ENCODE data around the gene EEF1AKMT3. TPM values are rescaled to one million over a fixed set of nuclear protein-coding genes. Genes with fewer than 3 reads are reported as not detected.

EEF1AKMT3 gene
- total RNA-seq, 2 experiments from 2014 or later = 4.0 to 4.3 TPM

DNA sequence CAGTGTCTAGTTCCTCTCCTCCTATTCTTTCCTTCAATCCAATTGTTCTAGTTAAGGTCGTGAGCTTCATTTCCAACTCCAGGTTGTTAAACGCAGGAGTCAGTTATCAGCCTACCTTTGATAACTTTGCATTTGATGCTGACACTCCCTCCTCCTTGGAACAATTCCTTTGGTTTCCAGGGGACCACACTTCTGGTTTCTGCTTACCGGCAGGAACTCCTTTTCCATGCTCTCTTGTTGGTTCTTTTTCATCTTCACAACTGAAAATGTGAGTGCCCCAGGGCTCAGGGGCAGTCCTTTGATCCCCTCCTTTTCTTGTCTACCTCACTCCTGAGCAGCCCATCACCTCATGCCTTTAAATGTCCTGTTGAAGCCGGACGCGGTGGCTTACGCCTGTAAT is 5.0 kb downstream of the EEF1AKMT3 start:
- Mint-ChIP-seq H3K27me3 (no peaks in the 10 kb centered on the region), H3K4me3 (no peak overlapping the region), H3K27ac (no peak overlapping the region), H3K4me1 (ENCODE audit: low read depth) (peaks cover 17% of the 10 kb centered on the region), H3K9me3 (no peaks in the 10 kb centered on the region), H3K36me3 (ENCODE audit: low read depth) (peaks cover 5% of the 10 kb centered on the region)
- TF ChIP-seq, protein P1, sequence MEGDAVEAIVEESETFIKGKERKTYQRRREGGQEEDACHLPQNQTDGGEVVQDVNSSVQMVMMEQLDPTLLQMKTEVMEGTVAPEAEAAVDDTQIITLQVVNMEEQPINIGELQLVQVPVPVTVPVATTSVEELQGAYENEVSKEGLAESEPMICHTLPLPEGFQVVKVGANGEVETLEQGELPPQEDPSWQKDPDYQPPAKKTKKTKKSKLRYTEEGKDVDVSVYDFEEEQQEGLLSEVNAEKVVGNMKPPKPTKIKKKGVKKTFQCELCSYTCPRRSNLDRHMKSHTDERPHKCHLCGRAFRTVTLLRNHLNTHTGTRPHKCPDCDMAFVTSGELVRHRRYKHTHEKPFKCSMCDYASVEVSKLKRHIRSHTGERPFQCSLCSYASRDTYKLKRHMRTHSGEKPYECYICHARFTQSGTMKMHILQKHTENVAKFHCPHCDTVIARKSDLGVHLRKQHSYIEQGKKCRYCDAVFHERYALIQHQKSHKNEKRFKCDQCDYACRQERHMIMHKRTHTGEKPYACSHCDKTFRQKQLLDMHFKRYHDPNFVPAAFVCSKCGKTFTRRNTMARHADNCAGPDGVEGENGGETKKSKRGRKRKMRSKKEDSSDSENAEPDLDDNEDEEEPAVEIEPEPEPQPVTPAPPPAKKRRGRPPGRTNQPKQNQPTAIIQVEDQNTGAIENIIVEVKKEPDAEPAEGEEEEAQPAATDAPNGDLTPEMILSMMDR (IDR thresholded peaks at IDR 0.05) = no peak
- DNase-seq = no peak
- intact Hi-C loops (cut with micrococcal nuclease) = no loop called here
- POLR2A ChIA-PET = no interaction called here
- ATAC-seq = no peak
- CTCF ChIA-PET = interaction anchor here (13.4 kb wide), 1 partner anchor 14 kb away, joined by 122 read pairs; the partner anchor contains the start of gene CYP27B1

DNA sequence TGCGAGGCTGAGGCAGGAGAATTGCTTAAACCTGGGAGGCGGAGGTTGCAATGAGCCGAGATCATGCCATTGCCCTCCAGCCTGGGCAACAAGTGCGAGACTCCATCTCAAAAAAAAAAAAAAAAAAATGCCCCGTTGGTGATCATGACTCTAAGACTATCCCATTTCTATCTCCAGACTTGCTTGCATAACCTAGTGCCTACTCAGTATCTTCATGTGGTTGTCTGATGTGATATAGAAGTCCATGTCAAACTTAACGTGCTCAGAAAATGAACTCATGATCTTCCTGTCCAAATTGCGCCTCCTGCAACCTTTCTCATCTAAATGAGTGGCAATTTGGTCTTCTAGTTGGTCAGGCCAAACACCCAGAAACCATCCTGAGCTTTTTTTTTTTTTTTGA is 5.5 kb downstream of the EEF1AKMT3 start:
- no peaks in the 10 kb centered on the region for H3K9me3 Mint-ChIP-seq
- H3K36me3 Mint-ChIP-seq (ENCODE audit: low read depth) = peaks cover 8% of the 10 kb centered on the region

DNA sequence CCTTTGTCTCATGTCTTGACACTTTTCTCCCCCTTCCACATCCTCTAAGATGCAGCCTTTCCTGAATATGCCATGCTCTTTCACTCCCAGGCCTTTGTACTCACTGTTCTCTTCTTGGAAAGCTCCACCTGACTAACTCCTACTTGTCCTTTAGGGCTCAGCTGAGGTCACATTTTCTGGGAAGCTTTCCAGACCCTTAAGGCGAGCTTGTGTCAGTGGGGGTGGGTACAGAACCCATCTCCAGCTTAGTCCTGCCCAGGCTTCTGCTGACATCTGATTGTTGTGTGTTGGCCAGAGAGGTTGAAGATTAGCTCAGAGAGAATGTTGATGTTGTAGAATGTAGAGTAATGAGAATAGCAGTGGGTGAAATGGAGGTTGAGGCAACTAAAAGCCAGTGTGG is 7.3 kb downstream of the EEF1AKMT3 start:
- no peaks in the 10 kb centered on the region for H3K27me3 Mint-ChIP-seq
- no peak overlapping the region for H3K4me3 Mint-ChIP-seq
- ATAC-seq (no peak), DNase-seq (no peak)
- TF ChIP-seq, protein P1 (IDR thresholded peaks at IDR 0.05) = no peak
- H3K9me3 Mint-ChIP-seq = no peaks in the 10 kb centered on the region
- H3K27ac Mint-ChIP-seq = no peak overlapping the region
- intact Hi-C loops (cut with micrococcal nuclease) = loop anchor here (5.0 kb wide), 1 partner anchor 128 kb away; no protein-coding TSS in a partner anchor
- H3K36me3 Mint-ChIP-seq (ENCODE audit: low read depth) = peaks cover 16% of the 10 kb centered on the region
- ChIA-PET CTCF (interaction anchor here (0.5 to 13.4 kb wide), 3 partner anchors 16 to 124 kb away, joined by 3 to 122 read pairs (median 6); partner anchors contain the start of gene CYP27B1), POLR2A (interaction anchor here (0.8 kb wide), 1 partner anchor 13 kb away, joined by 3 read pairs; the partner anchor contains the start of gene CYP27B1)
- peaks cover 28% of the 10 kb centered on the region for H3K4me1 Mint-ChIP-seq (ENCODE audit: low read depth)

More for the DNA sequence above, 5.5 kb downstream of the EEF1AKMT3 start:
- H3K27ac Mint-ChIP-seq = no peak overlapping the region
- peaks cover 21% of the 10 kb centered on the region for H3K4me1 Mint-ChIP-seq (ENCODE audit: low read depth)
- H3K4me3 Mint-ChIP-seq = no peak overlapping the region
- ChIA-PET POLR2A (interaction anchor here (1.2 kb wide), 1 partner anchor 13 kb away, joined by 4 read pairs; no protein-coding TSS in a partner anchor), CTCF (interaction anchor here (0.7 to 13.4 kb wide), 2 partner anchors 14 to 22 kb away, joined by 3 to 122 read pairs; partner anchors contain the start of gene CYP27B1)
- TF ChIP-seq, protein P1 (IDR thresholded peaks at IDR 0.05) = no peak
- DNase-seq (no peak), ATAC-seq (no peak)
- H3K27me3 Mint-ChIP-seq = no peaks in the 10 kb centered on the region
- intact Hi-C loops (cut with micrococcal nuclease) = no loop called here

DNA sequence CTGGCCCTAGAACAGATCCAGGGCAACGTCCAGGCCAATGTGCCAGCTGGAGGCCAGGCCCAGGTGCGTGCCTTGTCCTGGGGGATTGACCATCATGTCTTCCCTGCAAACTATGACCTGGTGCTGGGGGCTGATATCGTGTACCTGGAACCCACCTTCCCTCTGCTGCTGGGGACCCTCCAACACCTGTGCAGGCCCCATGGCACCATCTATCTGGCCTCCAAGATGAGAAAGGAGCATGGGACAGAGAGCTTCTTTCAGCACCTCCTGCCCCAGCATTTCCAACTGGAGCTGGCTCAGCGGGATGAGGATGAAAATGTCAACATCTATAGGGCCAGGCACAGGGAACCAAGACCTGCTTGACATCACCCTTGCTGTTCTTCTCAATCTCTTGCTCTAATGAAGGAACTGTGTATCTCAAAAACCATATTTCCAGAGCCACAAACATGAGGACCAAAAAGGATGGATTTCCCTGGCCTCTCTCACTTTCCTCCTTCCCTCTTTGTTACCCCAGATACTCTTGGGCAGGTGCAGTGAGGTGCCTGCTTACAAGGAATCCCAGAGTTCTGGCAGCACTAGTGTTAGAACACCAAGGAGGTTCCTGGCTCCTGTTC is 8.0 kb downstream of the EEF1AKMT3 start:
- H3K4me1 Mint-ChIP-seq (ENCODE audit: low read depth) = peaks cover 28% of the 10 kb centered on the region
- H3K36me3 Mint-ChIP-seq (ENCODE audit: low read depth) = peaks cover 16% of the 10 kb centered on the region
- CTCF ChIA-PET = interaction anchor here (0.5 to 13.4 kb wide), 4 partner anchors 17 to 123 kb away, joined by 3 to 122 read pairs (median 6); partner anchors contain the start of gene CYP27B1
- H3K4me3 Mint-ChIP-seq = no peak overlapping the region
- intact Hi-C loops (cut with micrococcal nuclease) = loop anchor here (5.0 kb wide), 1 partner anchor 127 kb away; no protein-coding TSS in a partner anchor
- H3K9me3 Mint-ChIP-seq = no peaks in the 10 kb centered on the region
- POLR2A ChIA-PET = interaction anchor here (0.5 to 0.8 kb wide), 2 partner anchors 14 to 86 kb away, joined by 3 read pairs; partner anchors contain the start of gene CYP27B1
- no peak overlapping the region for H3K27ac Mint-ChIP-seq
- TF ChIP-seq, protein P1 (IDR thresholded peaks at IDR 0.05) = no peak
- DNase-seq (no peak), ATAC-seq (no peak)
- no peaks in the 10 kb centered on the region for H3K27me3 Mint-ChIP-seq

DNA sequence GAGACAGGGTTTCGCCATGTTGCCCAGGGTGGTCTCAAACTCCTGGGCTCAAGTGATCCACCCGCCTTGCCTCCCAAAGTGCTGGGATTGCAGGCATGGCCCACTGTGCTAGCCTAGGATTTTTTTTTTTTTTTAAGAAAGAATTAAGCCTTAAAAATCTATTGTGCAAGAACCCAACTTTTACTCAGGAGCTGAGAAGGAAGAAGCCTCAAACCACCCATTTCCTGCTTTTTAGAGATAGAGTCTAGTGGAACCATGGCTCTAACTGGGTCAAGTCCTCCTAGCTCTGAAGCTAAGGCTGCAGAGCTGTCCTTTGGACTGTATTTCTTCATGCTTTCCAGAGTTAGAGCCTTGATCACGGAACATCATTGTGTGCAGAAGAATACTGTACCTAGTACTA is 8.8 kb downstream of the EEF1AKMT3 start:
- H3K36me3 Mint-ChIP-seq (ENCODE audit: low read depth) = peaks cover 19% of the 10 kb centered on the region
- H3K4me3 Mint-ChIP-seq = no peak overlapping the region
- H3K4me1 Mint-ChIP-seq (ENCODE audit: low read depth) = peaks cover 28% of the 10 kb centered on the region
- ChIA-PET CTCF (interaction anchor here (0.9 to 13.4 kb wide), 9 partner anchors 9 to 124 kb away, joined by 3 to 122 read pairs (median 5); partner anchors contain the start of genes CYP27B1 and EEF1AKMT3), POLR2A (interaction anchor here (1.0 to 1.1 kb wide), 3 partner anchors 9 to 114 kb away, joined by 3 to 7 read pairs (median 4); partner anchors contain the start of genes EEF1AKMT3 and METTL1)
- no peak for ATAC-seq
- intact Hi-C loops (cut with micrococcal nuclease) = loop anchor here (5.0 kb wide), 1 partner anchor 126 kb away; no protein-coding TSS in a partner anchor
- peak overlapping the region; percentile 96 for H3K27ac Mint-ChIP-seq
- TF ChIP-seq, protein P1 (IDR thresholded peaks at IDR 0.05) = no peak
- no peaks in the 10 kb centered on the region for H3K27me3 Mint-ChIP-seq
- DNase-seq = no peak
- no peaks in the 10 kb centered on the region for H3K9me3 Mint-ChIP-seq

Data from activated CD8-positive, alpha-beta T cell treated with anti-CD3 and anti-CD28 coated beads for 36 hours (primary cell).